BE2C (cell line): ENCODE measurements around the gene RORC.

Experiments
- DNase-seq: peaks from one replicate; pipeline ENCODE4 v3.0.0-alpha.2; 2020
- H3K27me3 ChIP-seq: fragments of 250-450 bp; sonication (Bioruptor Pico); 2 replicates; pipeline ENCODE4 v1.5.1; 2020; ENCODE audit warnings: mild to moderate bottlenecking
- H3K36me3 ChIP-seq: fragments of 250-450 bp; sonication (Bioruptor Pico); 2 replicates; pipeline ENCODE4 v1.5.1; 2020; ENCODE audit warnings: mild to moderate bottlenecking
- H3K4me1 ChIP-seq: fragments of 250-450 bp; sonication (Bioruptor Pico); 2 replicates; pipeline ENCODE4 v1.5.1; 2020
- H3K4me3 ChIP-seq: 2 replicates; pipeline ENCODE4 v1.5.1; 2011; ENCODE audit warnings: low read depth, low read length
- H3K9me3 ChIP-seq: fragments of 250-450 bp; sonication (Bioruptor Pico); 2 replicates; pipeline ENCODE4 v1.5.1; 2020
- CTCF ChIP-seq: IDR thresholded peaks from 2 replicates; pipeline ENCODE4 v1.5.1; 2012; ENCODE audit warnings: mild to moderate bottlenecking, low read depth, low read length

Gene RORC

GRCh38 chr1:151825751-151826660 lies 5.6 kb downstream of the RORC start:
- Histone ChIP-seq H3K4me3 (no peak overlapping the region), H3K4me1 (peaks cover 45% of the 10 kb centered on the region), H3K9me3 (no peaks in the 10 kb centered on the region), H3K36me3 (no peaks in the 10 kb centered on the region), H3K27me3 (no peaks in the 10 kb centered on the region)
- DNase-seq = no peak
- no peak for TF ChIP-seq CTCF

- Histone ChIP-seq H3K9me3 (no peaks in the 10 kb centered on the region), H3K27me3 (no peaks in the 10 kb centered on the region), H3K36me3 (no peaks in the 10 kb centered on the region), H3K4me1 (peaks cover 44% of the 10 kb centered on the region), H3K4me3 (no peak overlapping the region)
- TF ChIP-seq CTCF = no peak
- DNase-seq = no peak
These were observed 6.4 kb downstream of the RORC start for GRCh38 chr1:151825204-151825603.

DNA sequence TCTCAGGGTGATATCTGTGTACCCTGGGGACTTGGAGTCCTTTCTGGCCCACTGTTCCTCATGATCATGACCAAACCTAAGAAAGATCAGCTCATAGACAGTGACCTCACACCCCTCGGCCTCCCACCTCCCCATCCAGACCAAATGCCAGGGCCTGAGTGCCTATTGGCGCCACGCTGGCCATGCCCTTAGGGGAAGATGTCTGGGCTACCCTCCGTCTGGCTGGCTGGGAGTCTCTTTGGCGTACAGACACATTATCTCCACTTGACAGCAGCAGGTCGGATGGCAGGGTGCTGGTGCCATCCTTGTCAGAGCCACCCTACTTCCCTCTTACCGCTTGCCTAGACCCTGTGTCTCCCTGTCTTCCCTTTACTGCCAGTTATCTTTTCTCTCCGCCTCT lies 8.4 kb downstream of the RORC start:
- Histone ChIP-seq H3K4me3 (no peak overlapping the region), H3K9me3 (no peaks in the 10 kb centered on the region), H3K27me3 (no peaks in the 10 kb centered on the region), H3K36me3 (no peaks in the 10 kb centered on the region), H3K4me1 (peaks cover 30% of the 10 kb centered on the region)
- no peak for TF ChIP-seq CTCF
- peak; percentile 57 for DNase-seq

- no peaks in the 10 kb centered on the region for H3K27me3 ChIP-seq
- no peak for TF ChIP-seq CTCF
- no peak for DNase-seq
- H3K4me3 ChIP-seq = no peak overlapping the region
- H3K9me3 ChIP-seq = no peaks in the 10 kb centered on the region
- H3K4me1 ChIP-seq = peaks cover 29% of the 10 kb centered on the region
- no peaks in the 10 kb centered on the region for H3K36me3 ChIP-seq
These were observed 9.2 kb downstream of the RORC start for GRCh38 chr1:151822404-151822803.

GRCh38 chr1:151820940-151821339 lies 10.7 kb downstream of the RORC start:
- Histone ChIP-seq H3K36me3 (no peaks in the 10 kb centered on the region), H3K9me3 (no peaks in the 10 kb centered on the region), H3K4me3 (no peak overlapping the region), H3K27me3 (no peaks in the 10 kb centered on the region), H3K4me1 (peaks cover 29% of the 10 kb centered on the region)
- peak; percentile 76 for DNase-seq
- no peak for TF ChIP-seq CTCF

- no peak for TF ChIP-seq CTCF
- no peaks in the 10 kb centered on the region for H3K36me3 ChIP-seq
- no peaks in the 10 kb centered on the region for H3K9me3 ChIP-seq
- no peak overlapping the region for H3K4me3 ChIP-seq
- no peaks in the 10 kb centered on the region for H3K27me3 ChIP-seq
- DNase-seq = no peak
- H3K4me1 ChIP-seq = peaks cover 29% of the 10 kb centered on the region
These were observed 11.5 kb downstream of the RORC start for GRCh38 chr1:151819976-151820623.
